OCI-LY3 (cell line): Measurements from ENCODE around the gene METTL24.

ENCODE experiments used
- H2AFZ ChIP-seq: fragments of 200-600, 300-600 bp; shearing (Covaris generic); 2 replicates; pipeline ENCODE4 v1.6.0; 2014; ENCODE audit warnings: antibody characterized with exemption, low read depth, low read length
- H3K27ac ChIP-seq: fragments of 200-600, 300-600 bp; sonication (generic); 2 replicates; pipeline ENCODE4 v1.5.1; 2014; ENCODE audit warnings: mild to moderate bottlenecking, low read length, moderate library complexity, mixed read lengths
- H3K27me3 ChIP-seq: fragments of 200-600, 300-600 bp; sonication (generic); 2 replicates; pipeline ENCODE4 v1.6.1; 2014; ENCODE audit warnings: low read depth, low read length, mixed read lengths
- H3K36me3 ChIP-seq: fragments of 200-600, 300-600 bp; sonication (generic); replicated peaks from 2 replicates; pipeline ENCODE3; 2014; ENCODE audit warnings: low read depth, low read length, mixed read lengths
- H3K4me1 ChIP-seq: fragments of 300-600, 200-600 bp; sonication (generic); 2 replicates; pipeline ENCODE4 v1.6.1; 2014; ENCODE audit warnings: low read length, mixed read lengths
- H3K4me2 ChIP-seq: fragments of 200-600, 300-600 bp; sonication (generic); 2 replicates; pipeline ENCODE4 v1.6.1; 2014; ENCODE audit warnings: low read length, mixed read lengths
- H3K4me3 ChIP-seq: fragments of 300-600, 200-600 bp; sonication (generic); 2 replicates; pipeline ENCODE4 v1.5.1; 2014; ENCODE audit warnings: antibody characterized with exemption, mild to moderate bottlenecking, low read length, moderate library complexity
- H3K79me2 ChIP-seq: fragments of 300-600, 200-600 bp; shearing (Covaris generic); 2 replicates; pipeline ENCODE4 v1.6.1; 2014; ENCODE audit warnings: mild to moderate bottlenecking, low read length, mixed read lengths
- H3K9ac ChIP-seq: fragments of 300-600, 200-600 bp; shearing (Covaris generic); 2 replicates; pipeline ENCODE4 v1.6.0; 2014; ENCODE audit warnings: mild to moderate bottlenecking, low read length, moderate library complexity
- H3K9me3 ChIP-seq: fragments of 200-600, 300-600 bp; shearing (Covaris generic); 2 replicates; pipeline ENCODE4 v1.6.1; 2014; ENCODE audit warnings: low read length, mixed read lengths; ENCODE audit not compliant: insufficient read depth
- H4K20me1 ChIP-seq: fragments of 200-600, 300-600 bp; sonication (generic); 2 replicates; pipeline ENCODE4 v1.6.1; 2016; ENCODE audit warnings: low read length, mixed read lengths; ENCODE audit not compliant: insufficient read depth
- EZH2phosphoT487 ChIP-seq: fragments of 200-600 bp; shearing (Covaris generic); IDR thresholded peaks from 2 replicates; pipeline ENCODE4 v1.6.1; 2018; ENCODE audit warnings: antibody characterized with exemption, mixed run types, low read depth
- TF ChIP-seq, protein P1 (sequence below): fragments of 200-600, 300-600 bp; sonication (generic); IDR thresholded peaks from 2 replicates; pipeline ENCODE4 v1.5.1; 2014; ENCODE audit warnings: antibody characterized with exemption, low read length, low read depth

Gene METTL24

DNA sequence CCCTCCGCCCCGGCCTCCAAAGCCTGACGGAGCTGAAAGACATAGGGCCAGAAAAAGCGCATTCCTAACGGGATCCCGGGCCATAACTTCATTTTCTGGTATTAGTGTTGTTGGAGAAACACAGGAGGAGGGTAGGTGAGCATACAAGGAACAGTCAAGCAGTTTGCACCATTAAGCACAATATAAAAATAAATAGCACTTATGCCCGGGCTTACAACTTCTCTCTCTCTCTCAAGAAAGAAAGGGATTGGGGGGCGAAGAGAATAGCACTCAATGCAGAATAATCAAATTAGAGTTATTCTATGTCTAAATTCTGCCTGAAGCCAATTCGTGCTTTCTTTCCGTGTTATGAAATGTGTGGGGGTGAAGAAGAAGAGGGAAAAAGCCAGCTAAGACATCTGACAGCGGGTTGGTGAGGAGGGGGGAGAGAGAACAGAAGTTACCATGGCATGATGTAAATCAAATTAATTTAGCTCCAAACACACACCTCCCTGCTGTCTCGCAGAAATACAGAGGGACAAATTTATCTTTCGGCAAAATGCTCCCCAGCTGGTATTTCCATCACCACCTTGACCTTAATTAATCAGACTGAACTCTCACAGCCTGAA, 508 bp upstream of the METTL24 start:
- Histone ChIP-seq H3K27ac (no peak overlapping the region), H3K9ac (no peak overlapping the region), H3K79me2 (no peaks in the 10 kb centered on the region), H2AFZ (peak overlapping the region; percentile 30; the same call in 1 of the 2 replicates), H4K20me1 (no peaks in the 10 kb centered on the region), H3K4me3 (peak overlapping the region; percentile 69; the same call in 1 of the 2 replicates), H3K27me3 (peaks cover 10% of the 10 kb centered on the region; the same call in 1 of the 2 replicates), H3K4me2 (peak overlapping the region; percentile 49), H3K4me1 (no peaks in the 10 kb centered on the region), H3K36me3 (no peaks in the 10 kb centered on the region), H3K9me3 (no peaks in the 10 kb centered on the region)
- TF ChIP-seq, protein P1, sequence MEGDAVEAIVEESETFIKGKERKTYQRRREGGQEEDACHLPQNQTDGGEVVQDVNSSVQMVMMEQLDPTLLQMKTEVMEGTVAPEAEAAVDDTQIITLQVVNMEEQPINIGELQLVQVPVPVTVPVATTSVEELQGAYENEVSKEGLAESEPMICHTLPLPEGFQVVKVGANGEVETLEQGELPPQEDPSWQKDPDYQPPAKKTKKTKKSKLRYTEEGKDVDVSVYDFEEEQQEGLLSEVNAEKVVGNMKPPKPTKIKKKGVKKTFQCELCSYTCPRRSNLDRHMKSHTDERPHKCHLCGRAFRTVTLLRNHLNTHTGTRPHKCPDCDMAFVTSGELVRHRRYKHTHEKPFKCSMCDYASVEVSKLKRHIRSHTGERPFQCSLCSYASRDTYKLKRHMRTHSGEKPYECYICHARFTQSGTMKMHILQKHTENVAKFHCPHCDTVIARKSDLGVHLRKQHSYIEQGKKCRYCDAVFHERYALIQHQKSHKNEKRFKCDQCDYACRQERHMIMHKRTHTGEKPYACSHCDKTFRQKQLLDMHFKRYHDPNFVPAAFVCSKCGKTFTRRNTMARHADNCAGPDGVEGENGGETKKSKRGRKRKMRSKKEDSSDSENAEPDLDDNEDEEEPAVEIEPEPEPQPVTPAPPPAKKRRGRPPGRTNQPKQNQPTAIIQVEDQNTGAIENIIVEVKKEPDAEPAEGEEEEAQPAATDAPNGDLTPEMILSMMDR = no peak
- TF ChIP-seq EZH2phosphoT487 = no peak

- H3K27ac ChIP-seq = no peak overlapping the region
- H3K9me3 ChIP-seq = no peaks in the 10 kb centered on the region
- peaks cover 10% of the 10 kb centered on the region; the same call in 1 of the 2 replicates for H3K27me3 ChIP-seq
- no peak overlapping the region for H3K9ac ChIP-seq
- H3K4me3 ChIP-seq = peak overlapping the region; percentile 72
- no peak overlapping the region for H2AFZ ChIP-seq
- H3K79me2 ChIP-seq = no peaks in the 10 kb centered on the region
- no peaks in the 10 kb centered on the region for H4K20me1 ChIP-seq
- TF ChIP-seq, protein P1 = no peak
- TF ChIP-seq EZH2phosphoT487 = no peak
- H3K4me1 ChIP-seq = no peaks in the 10 kb centered on the region
- no peaks in the 10 kb centered on the region for H3K36me3 ChIP-seq
- H3K4me2 ChIP-seq = peak overlapping the region; percentile 65
Observed at GRCh38 chr6:110357298-110357663, 868 bp downstream of the METTL24 start.

GRCh38 chr6:110356778-110357177, 1.4 kb downstream of the METTL24 start:
- no peak overlapping the region for H2AFZ ChIP-seq
- no peaks in the 10 kb centered on the region for H3K4me1 ChIP-seq
- H3K4me2 ChIP-seq = no peak overlapping the region
- no peak overlapping the region for H3K9ac ChIP-seq
- no peaks in the 10 kb centered on the region for H3K36me3 ChIP-seq
- H3K79me2 ChIP-seq = no peaks in the 10 kb centered on the region
- H3K27ac ChIP-seq = no peak overlapping the region
- no peak overlapping the region for H3K4me3 ChIP-seq
- H3K9me3 ChIP-seq = no peaks in the 10 kb centered on the region
- TF ChIP-seq, protein P1 = no peak
- TF ChIP-seq EZH2phosphoT487 = no peak
- H4K20me1 ChIP-seq = no peaks in the 10 kb centered on the region
- H3K27me3 ChIP-seq = peaks cover 10% of the 10 kb centered on the region; the same call in 1 of the 2 replicates

DNA sequence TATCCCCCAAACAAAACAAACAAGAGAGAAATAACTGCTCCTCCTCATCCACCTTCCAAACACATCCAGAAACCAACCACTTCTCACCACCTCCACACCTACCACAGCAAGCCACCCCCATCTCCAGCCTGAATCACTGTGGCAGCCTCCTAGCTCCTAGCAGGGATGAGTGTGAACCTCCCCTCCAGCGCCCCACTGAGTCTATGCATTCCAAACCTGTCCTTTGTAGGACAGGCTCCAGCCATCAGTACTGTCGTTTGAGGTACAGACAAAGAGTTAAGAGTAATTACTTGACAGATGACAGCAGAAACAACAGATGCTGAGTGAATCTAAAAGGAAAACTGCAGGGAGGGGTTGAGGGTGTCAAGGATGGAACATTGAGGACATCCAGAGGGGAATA, 2.4 kb downstream of the METTL24 start:
- Histone ChIP-seq H3K4me2 (no peak overlapping the region), H3K4me3 (no peak overlapping the region), H3K36me3 (no peaks in the 10 kb centered on the region), H3K27ac (no peak overlapping the region), H3K27me3 (peaks cover 10% of the 10 kb centered on the region; the same call in 1 of the 2 replicates), H3K79me2 (no peaks in the 10 kb centered on the region), H4K20me1 (no peaks in the 10 kb centered on the region), H3K9ac (no peak overlapping the region), H3K9me3 (no peaks in the 10 kb centered on the region), H3K4me1 (no peaks in the 10 kb centered on the region), H2AFZ (no peak overlapping the region)
- TF ChIP-seq EZH2phosphoT487 = no peak
- TF ChIP-seq, protein P1 = no peak
